HEK293 (cell line): ENCODE data around the gene ADO.

Experiments used
- CTCF ChIA-PET: fragments of 350-600 bp; formaldehyde crosslinking; extraction: SDS; loops from one replicate; lab custom pipeline; 2021; ENCODE audit warnings: antibody characterized with exemption; lab: Yijun Ruan, JAX
- POLR2A ChIA-PET: fragments of 300-600 bp; formaldehyde crosslinking; extraction: SDS; loops from one replicate; lab custom pipeline; 2020; ENCODE audit warnings: antibody characterized with exemption, inconsistent platforms; lab: Yijun Ruan, JAX
- H3K27ac ChIP-seq: fragments of 200-500 bp; sonication (Bioruptor generic); 2 replicates; pipeline ENCODE4 v1.5.1; 2014; ENCODE audit warnings: low read depth, low read length, control low read depth, inconsistent platforms; ENCODE audit errors: extremely low read depth
- H3K36me3 ChIP-seq, 2 experiments: fragments of 200-500 bp in 1 of 2; sonication (Bioruptor generic) in 1 of 2; 1 replicate in 1 of 2; 2 replicates in 1 of 2; pipeline ENCODE4 v1.5.1; 2014 to 2017; ENCODE audit warnings: inconsistent platforms in 2 of 2, low read length in 2 of 2; ENCODE audit not compliant: control insufficient read depth in 2 of 2, insufficient read depth in 1 of 2
- H3K4me1 ChIP-seq: fragments of 200-500 bp; sonication (Bioruptor generic); 2 replicates; pipeline ENCODE4 v1.5.1; 2014; ENCODE audit warnings: mild to moderate bottlenecking, low read length, inconsistent platforms; ENCODE audit not compliant: control insufficient read depth, insufficient read depth
- H3K4me3 ChIP-seq: 2 replicates; pipeline ENCODE4 v1.5.1; 2011; ENCODE audit warnings: low read depth, mild to moderate bottlenecking, control low read depth, low read length, moderate library complexity
- H3K9me3 ChIP-seq: fragments of 200-500 bp; sonication (Bioruptor generic); 2 replicates; pipeline ENCODE4 v1.5.1; 2014; ENCODE audit warnings: low read depth, low read length, inconsistent platforms; ENCODE audit not compliant: control insufficient read depth, insufficient read depth
- CTCF ChIP-seq: fragments of 450-650 bp; formaldehyde crosslinking; IDR thresholded peaks from 2 replicates; pipeline ENCODE4 v1.5.1; 2016; ENCODE audit warnings: missing biosample characterization, missing genetic modification characterization
- EGR2 ChIP-seq: fragments of 450-650 bp; formaldehyde crosslinking; IDR thresholded peaks from 2 replicates; pipeline ENCODE4 v1.5.1; 2016; ENCODE audit warnings: low read depth, missing biosample characterization, missing genetic modification characterization
- FEZF1 ChIP-seq: fragments of 450-650 bp; formaldehyde crosslinking; IDR thresholded peaks from 2 replicates; pipeline ENCODE4 v1.5.1; 2016; ENCODE audit warnings: missing biosample characterization, missing genetic modification characterization
- KLF7 ChIP-seq: fragments of 450-650 bp; formaldehyde crosslinking; IDR thresholded peaks from 2 replicates; pipeline ENCODE4 v1.5.1; 2016; ENCODE audit warnings: missing biosample characterization, missing genetic modification characterization, borderline replicate concordance
- OSR2 ChIP-seq: fragments of 450-650 bp; formaldehyde crosslinking; IDR thresholded peaks from 2 replicates; pipeline ENCODE4 v1.5.1; 2016; ENCODE audit warnings: missing biosample characterization, missing genetic modification characterization
- PRDM2 ChIP-seq: fragments of 450-650 bp; formaldehyde crosslinking; IDR thresholded peaks from 2 replicates; pipeline ENCODE4 v1.5.1; 2016; ENCODE audit warnings: missing biosample characterization, missing genetic modification characterization, borderline replicate concordance
- REPIN1 ChIP-seq: fragments of 450-650 bp; formaldehyde crosslinking; IDR thresholded peaks from 2 replicates; pipeline ENCODE4 v1.5.1; 2017; ENCODE audit warnings: missing biosample characterization, missing genetic modification characterization, low read depth
- ZNF10 ChIP-seq: fragments of 450-650 bp; formaldehyde crosslinking; IDR thresholded peaks from 2 replicates; pipeline ENCODE4 v1.5.1; 2017; ENCODE audit warnings: missing biosample characterization, missing genetic modification characterization
- ZNF121 ChIP-seq: fragments of 450-650 bp; formaldehyde crosslinking; IDR thresholded peaks from 2 replicates; pipeline ENCODE4 v1.5.1; 2016; ENCODE audit warnings: missing biosample characterization, missing genetic modification characterization
- ZNF214 ChIP-seq: fragments of 450-650 bp; formaldehyde crosslinking; IDR thresholded peaks from 2 replicates; pipeline ENCODE4 v1.5.1; 2017; ENCODE audit warnings: missing biosample characterization, mild to moderate bottlenecking, missing genetic modification characterization, borderline replicate concordance
- ZNF223 ChIP-seq: fragments of 450-650 bp; formaldehyde crosslinking; IDR thresholded peaks from 2 replicates; pipeline ENCODE4 v1.5.1; 2016; ENCODE audit warnings: missing biosample characterization, missing genetic modification characterization
- ZNF362 ChIP-seq: fragments of 450-650 bp; formaldehyde crosslinking; IDR thresholded peaks from 2 replicates; pipeline ENCODE4 v1.5.1; 2016; ENCODE audit warnings: missing biosample characterization, missing genetic modification characterization
- ZNF518A ChIP-seq: fragments of 450-650 bp; formaldehyde crosslinking; conservative IDR thresholded peaks from 2 replicates; pipeline ENCODE4 v1.5.1; 2016; ENCODE audit warnings: low read depth, missing biosample characterization, missing genetic modification characterization
- ZNF530 ChIP-seq: fragments of 450-650 bp; formaldehyde crosslinking; IDR thresholded peaks from 2 replicates; pipeline ENCODE4 v1.5.1; 2016; ENCODE audit warnings: low read depth, missing biosample characterization, missing genetic modification characterization
- ZNF571 ChIP-seq: fragments of 450-650 bp; formaldehyde crosslinking; IDR thresholded peaks from 2 replicates; pipeline ENCODE4 v1.5.0; 2017; ENCODE audit warnings: missing biosample characterization, missing genetic modification characterization
- ZNF639 ChIP-seq: fragments of 450-650 bp; formaldehyde crosslinking; IDR thresholded peaks from 2 replicates; pipeline ENCODE4 v1.5.1; 2016; ENCODE audit warnings: missing biosample characterization, missing genetic modification characterization
- ZNF654 ChIP-seq: fragments of 450-650 bp; formaldehyde crosslinking; IDR thresholded peaks from 2 replicates; pipeline ENCODE4 v1.5.1; 2016; ENCODE audit warnings: low read depth, missing biosample characterization, missing genetic modification characterization
- ZNF660 ChIP-seq: fragments of 450-650 bp; IDR thresholded peaks from 2 replicates; pipeline ENCODE4 v1.5.1; 2018; ENCODE audit warnings: missing biosample characterization, mild to moderate bottlenecking, missing genetic modification characterization
- ZSCAN5A ChIP-seq: fragments of 450-650 bp; formaldehyde crosslinking; IDR thresholded peaks from 2 replicates; pipeline ENCODE4 v1.5.1; 2016; ENCODE audit warnings: missing biosample characterization, missing genetic modification characterization

ADO gene

GRCh38 chr10:62766386-62766785, 38.1 kb upstream of the ADO start (continued):
- TF ChIP-seq ZNF362 (tag by site-specific recombination), result no peak
- TF ChIP-seq ZNF530 (tag by site-specific recombination), result no peak
- no peak for TF ChIP-seq ZNF10

- Histone ChIP-seq H3K9me3 (no peaks in the 10 kb centered on the region), H3K4me3 (no peak overlapping the region), H3K36me3 (no peaks in the 10 kb centered on the region), H3K4me1 (no peaks in the 10 kb centered on the region), H3K27ac (no peak overlapping the region)
- POLR2A ChIA-PET, result no interaction called here
- CTCF ChIA-PET, result no interaction called here
- TF ChIP-seq ZSCAN5A (tag by site-specific recombination), result no peak
- no peak for TF ChIP-seq ZNF660 (tag by site-specific recombination)
- no peak for TF ChIP-seq ZNF223 (tag by site-specific recombination)
- TF ChIP-seq CTCF (tag by site-specific recombination), result no peak
- no peak for TF ChIP-seq OSR2 (tag by site-specific recombination)
- no peak for TF ChIP-seq FEZF1
- no peak for TF ChIP-seq ZNF639 (tag by site-specific recombination)
- no peak for TF ChIP-seq REPIN1 (tag by site-specific recombination)
- TF ChIP-seq PRDM2 (tag by site-specific recombination), result no peak
- TF ChIP-seq KLF7 (tag by site-specific recombination), result no peak
- TF ChIP-seq ZNF654 (tag by site-specific recombination), result no peak
- no peak for TF ChIP-seq ZNF121
- no peak for TF ChIP-seq ZNF518A (tag by site-specific recombination)
- TF ChIP-seq ZNF571 (tag by site-specific recombination), result no peak
- no peak for TF ChIP-seq EGR2 (tag by site-specific recombination)
- no peak for TF ChIP-seq ZNF214 (tag by site-specific recombination)
Observed at GRCh38 chr10:62769574-62770242, 34.8 kb upstream of the ADO start.
